Endodermal cell (in vitro differentiated cells): ENCODE measurements around the gene KIAA1755. TPM values are rescaled to one million over a fixed set of nuclear protein-coding genes. Genes with fewer than 3 reads are reported as not detected.
A peak's percentile ranks its signal among the peaks of the same experiment; 100 is the strongest.

ENCODE experiments used
- DNase-seq: peaks from one replicate; pipeline ENCODE4 v3.0.0-alpha.2; 2017
- H3K27ac ChIP-seq: 2 replicates; pipeline ENCODE4 v1.5.1; 2013; ENCODE audit warnings: mild to moderate bottlenecking, low read depth, low read length, moderate library complexity
- H3K27me3 ChIP-seq: 2 replicates; pipeline ENCODE4 v1.6.1; 2013; ENCODE audit warnings: mild to moderate bottlenecking, low read length, moderate library complexity; ENCODE audit not compliant: insufficient read depth, control insufficient read depth, poor library complexity, severe bottlenecking
- H3K36me3 ChIP-seq: 2 replicates; pipeline ENCODE4 v1.7.0; 2013; ENCODE audit warnings: mild to moderate bottlenecking, low read length, moderate library complexity; ENCODE audit not compliant: control insufficient read depth, insufficient read depth
- H3K4me1 ChIP-seq: one replicate; pipeline ENCODE4 v1.7.0; 2013; ENCODE audit warnings: low read length; ENCODE audit not compliant: control insufficient read depth, insufficient read depth
- H3K4me3 ChIP-seq: 2 replicates; pipeline ENCODE4 v1.5.1; 2013; ENCODE audit warnings: mild to moderate bottlenecking, low read length, moderate library complexity
- H3K9ac ChIP-seq: 2 replicates; pipeline ENCODE4 v1.6.1; 2013; ENCODE audit warnings: mild to moderate bottlenecking, low read length, moderate library complexity; ENCODE audit not compliant: poor library complexity, severe bottlenecking; ENCODE audit errors: extremely low read depth
- H3K9me3 ChIP-seq: 2 replicates; pipeline ENCODE4 v1.6.1; 2013; ENCODE audit warnings: mild to moderate bottlenecking, low read length, moderate library complexity; ENCODE audit not compliant: control insufficient read depth
- H3K27ac Mint-ChIP-seq: 2 replicates; pipeline ENCODE4 v1.8.0; 2020; ENCODE audit warnings: mixed read lengths
- H3K27me3 Mint-ChIP-seq: 2 replicates; pipeline ENCODE4 v1.8.0; 2021; ENCODE audit warnings: mild to moderate bottlenecking, mixed read lengths; ENCODE audit not compliant: insufficient read depth
- H3K36me3 Mint-ChIP-seq: 2 replicates; pipeline ENCODE4 v1.8.0; 2020; ENCODE audit warnings: low read depth, mixed read lengths
- H3K4me1 Mint-ChIP-seq: 2 replicates; pipeline ENCODE4 v1.8.0; 2020; ENCODE audit warnings: mixed read lengths
- H3K4me3 Mint-ChIP-seq: 2 replicates; pipeline ENCODE4 v1.8.0; 2020; ENCODE audit warnings: mild to moderate bottlenecking, moderate library complexity, mixed read lengths
- H3K9me3 Mint-ChIP-seq: 2 replicates; pipeline ENCODE4 v1.8.0; 2020; ENCODE audit warnings: mild to moderate bottlenecking, mixed read lengths
- CTCF ChIP-seq: fragments of 200-600 bp; sonication (generic); conservative IDR thresholded peaks from 2 replicates; pipeline ENCODE4 v1.5.0; 2021; ENCODE audit warnings: antibody characterized with exemption, mild to moderate bottlenecking
- WGBS, 2 experiments: methylation state at CpG; one replicate each; pipeline versions ENCODE4 v1.1.5 to v1.1.7; 2013; ENCODE audit warnings: missing lambda C conversion rate in 2 of 2, mixed read lengths in 1 of 2; ENCODE audit not compliant: insufficient coverage in 1 of 2, insufficient read length in 1 of 2; 5-methylcytosine and 5-hydroxymethylcytosine counted together
- total RNA-seq, 2 donors: library from RNA; stranded (reverse); fragmentation: NEBNext Ultra II Directional in 1 of 2; extraction: Animal tissue kit (Norgen Biotek cat#: 25700) in 1 of 2; gene quantifications; 2 replicates in 1 of 2; 3 replicates in 1 of 2; pipeline ENCODE4 v1.2.1, GENCODE V29; 2021

The KIAA1755 gene
- total RNA-seq, 2 donors from 2014 or later: not detected

- no peak for TF ChIP-seq CTCF
- Histone ChIP-seq H3K4me1 (no peaks in the 10 kb centered on the region), H3K9me3 (no peaks in the 10 kb centered on the region), H3K9ac (no peak overlapping the region), H3K27me3 (no peaks in the 10 kb centered on the region), H3K36me3 (no peaks in the 10 kb centered on the region), H3K4me3 (no peak overlapping the region), H3K27ac (peak overlapping the region; percentile 94)
- H3K27me3 Mint-ChIP-seq: no peaks in the 10 kb centered on the region
- no peak overlapping the region for H3K4me3 Mint-ChIP-seq
- no peaks in the 10 kb centered on the region for H3K36me3 Mint-ChIP-seq
- H3K27ac Mint-ChIP-seq: no peak overlapping the region
- H3K4me1 Mint-ChIP-seq: no peaks in the 10 kb centered on the region
- WGBS, 2 experiments: 45 to 48% methylated on average over 4 to 11 of the region's 11 CpGs
- no peak for DNase-seq
- no peaks in the 10 kb centered on the region for H3K9me3 Mint-ChIP-seq
Observed at GRCh38 chr20:38302786-38303185, 42.3 kb upstream of the KIAA1755 start.

GRCh38 chr20:38301309-38301708, 40.8 kb upstream of the KIAA1755 start:
- Mint-ChIP-seq H3K4me3 (no peak overlapping the region), H3K27me3 (no peaks in the 10 kb centered on the region), H3K36me3 (no peaks in the 10 kb centered on the region), H3K9me3 (no peaks in the 10 kb centered on the region), H3K27ac (no peak overlapping the region), H3K4me1 (no peaks in the 10 kb centered on the region)
- no peak for DNase-seq
- Histone ChIP-seq H3K9me3 (no peaks in the 10 kb centered on the region), H3K9ac (no peak overlapping the region), H3K27me3 (no peaks in the 10 kb centered on the region), H3K36me3 (no peaks in the 10 kb centered on the region), H3K27ac (no peak overlapping the region), H3K4me1 (no peaks in the 10 kb centered on the region), H3K4me3 (no peak overlapping the region)
- TF ChIP-seq CTCF: no peak
- 82 to 100% methylated on average over 2 to 3 of the region's 3 CpGs for WGBS, 2 experiments

GRCh38 chr20:38300438-38300837, 39.9 kb upstream of the KIAA1755 start:
- no peaks in the 10 kb centered on the region for H3K9me3 Mint-ChIP-seq
- Histone ChIP-seq H3K9ac (no peak overlapping the region), H3K4me1 (no peaks in the 10 kb centered on the region), H3K4me3 (no peak overlapping the region), H3K9me3 (no peaks in the 10 kb centered on the region), H3K36me3 (no peaks in the 10 kb centered on the region), H3K27me3 (no peaks in the 10 kb centered on the region), H3K27ac (no peak overlapping the region)
- no peaks in the 10 kb centered on the region for H3K4me1 Mint-ChIP-seq
- H3K27me3 Mint-ChIP-seq: no peaks in the 10 kb centered on the region
- no peak for DNase-seq
- no peak for TF ChIP-seq CTCF
- no peak overlapping the region for H3K27ac Mint-ChIP-seq
- H3K36me3 Mint-ChIP-seq: no peaks in the 10 kb centered on the region
- H3K4me3 Mint-ChIP-seq: no peak overlapping the region
- 90 to 92% methylated on average over 2 to 4 of the region's 4 CpGs for WGBS, 2 experiments
